Testis (tissue), 2 donors: Measurements from ENCODE around the gene SPDYE16.
"Not testable (repeated sequence)": the region's sequence is repeated elsewhere in the genome, so short reads cannot be mapped to it uniquely, and the experiment has no call there.

Source experiments
- POLR2A ChIP-seq: fragments of 450-650 bp; IDR thresholded peaks from one replicate; pipeline ENCODE4 v1.6.1; 2017; ENCODE audit warnings: antibody characterized with exemption, mild to moderate bottlenecking, moderate library complexity
- TF ChIP-seq, protein P1 (sequence below), 3 experiments: fragments of 450-650 bp in 2 of 3; fragments of 200-600 bp in 1 of 3; sonication (generic) in 1 of 3; IDR thresholded peaks; one replicate each; pipeline ENCODE4 v1.5.1; 2016 to 2019; ENCODE audit warnings: antibody characterized with exemption in 3 of 3, mild to moderate bottlenecking in 2 of 3, moderate library complexity in 1 of 3

DNA sequence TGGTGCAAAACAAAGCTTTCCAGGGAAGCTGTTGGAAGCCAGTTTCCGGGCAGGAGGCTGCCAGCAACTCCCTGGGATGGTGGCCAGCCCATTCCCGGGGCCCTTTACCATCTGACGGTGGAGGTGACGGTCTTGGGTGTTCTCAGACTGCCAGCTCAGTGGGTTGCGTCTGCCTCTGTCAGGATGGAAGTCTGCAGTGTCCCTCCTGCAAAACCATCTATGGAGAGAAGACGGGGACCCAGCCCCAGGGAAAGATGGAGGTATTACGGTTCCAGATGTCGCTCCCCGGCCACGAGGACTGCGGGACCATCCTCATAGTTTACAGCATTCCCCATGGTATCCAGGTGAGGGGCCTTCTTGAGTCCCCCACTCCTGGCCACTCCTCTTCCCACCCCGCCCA lies 39.9 kb downstream of the SPDYE16 start:
- TF ChIP-seq, protein P1, sequence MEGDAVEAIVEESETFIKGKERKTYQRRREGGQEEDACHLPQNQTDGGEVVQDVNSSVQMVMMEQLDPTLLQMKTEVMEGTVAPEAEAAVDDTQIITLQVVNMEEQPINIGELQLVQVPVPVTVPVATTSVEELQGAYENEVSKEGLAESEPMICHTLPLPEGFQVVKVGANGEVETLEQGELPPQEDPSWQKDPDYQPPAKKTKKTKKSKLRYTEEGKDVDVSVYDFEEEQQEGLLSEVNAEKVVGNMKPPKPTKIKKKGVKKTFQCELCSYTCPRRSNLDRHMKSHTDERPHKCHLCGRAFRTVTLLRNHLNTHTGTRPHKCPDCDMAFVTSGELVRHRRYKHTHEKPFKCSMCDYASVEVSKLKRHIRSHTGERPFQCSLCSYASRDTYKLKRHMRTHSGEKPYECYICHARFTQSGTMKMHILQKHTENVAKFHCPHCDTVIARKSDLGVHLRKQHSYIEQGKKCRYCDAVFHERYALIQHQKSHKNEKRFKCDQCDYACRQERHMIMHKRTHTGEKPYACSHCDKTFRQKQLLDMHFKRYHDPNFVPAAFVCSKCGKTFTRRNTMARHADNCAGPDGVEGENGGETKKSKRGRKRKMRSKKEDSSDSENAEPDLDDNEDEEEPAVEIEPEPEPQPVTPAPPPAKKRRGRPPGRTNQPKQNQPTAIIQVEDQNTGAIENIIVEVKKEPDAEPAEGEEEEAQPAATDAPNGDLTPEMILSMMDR (IDR thresholded peaks at IDR 0.05), result not testable (repeated sequence)
- not testable (repeated sequence) for TF ChIP-seq POLR2A
